Progenitor cell of endocrine pancreas (in vitro differentiated cells): ENCODE measurements around the gene GGACT. TPM values are rescaled to one million over a fixed set of nuclear protein-coding genes. Genes with fewer than 3 reads are reported as not detected.

Source experiments
- DNase-seq: peaks from one replicate; pipeline ENCODE4 v3.0.0; 2021; ENCODE audit warnings: low spot score; ENCODE audit not compliant: unreplicated experiment
- H3K27ac Mint-ChIP-seq: 2 replicates; pipeline ENCODE4 v1.8.0; 2021; ENCODE audit warnings: mild to moderate bottlenecking, moderate library complexity, mixed read lengths
- H3K27me3 Mint-ChIP-seq: 2 replicates; pipeline ENCODE4 v1.8.0; 2021; ENCODE audit warnings: mixed read lengths
- H3K36me3 Mint-ChIP-seq: 2 replicates; pipeline ENCODE4 v1.8.0; 2022; ENCODE audit warnings: mixed read lengths; ENCODE audit not compliant: insufficient read depth
- H3K4me1 Mint-ChIP-seq: 2 replicates; pipeline ENCODE4 v1.8.0; 2021; ENCODE audit warnings: low read depth, mixed read lengths
- H3K4me3 Mint-ChIP-seq: 2 replicates; pipeline ENCODE4 v1.8.0; 2021; ENCODE audit warnings: low read depth, mild to moderate bottlenecking, moderate library complexity, mixed read lengths
- H3K9me3 Mint-ChIP-seq: 2 replicates; pipeline ENCODE4 v1.8.0; 2021; ENCODE audit warnings: low read depth, mixed read lengths
- CTCF ChIP-seq: fragments of 200-600 bp; sonication (generic); IDR thresholded peaks from one replicate; pipeline ENCODE4 v1.5.0; 2021; ENCODE audit warnings: antibody characterized with exemption, mild to moderate bottlenecking; ENCODE audit not compliant: unreplicated experiment
- total RNA-seq: library from RNA; stranded (reverse); gene quantifications from 2 replicates; pipeline ENCODE4 v1.2.1, GENCODE V29; 2021

GGACT gene
- total RNA-seq, 1 donor from 2014 or later, result 3.7 TPM

GRCh38 chr13:100634696-100635095 is 46.1 kb upstream of the GGACT start:
- Mint-ChIP-seq H3K27ac (no peak overlapping the region), H3K4me1 (no peaks in the 10 kb centered on the region), H3K4me3 (no peak overlapping the region), H3K9me3 (no peaks in the 10 kb centered on the region), H3K36me3 (peaks cover 16% of the 10 kb centered on the region), H3K27me3 (no peaks in the 10 kb centered on the region)
- no peak for TF ChIP-seq CTCF
- no peak for DNase-seq

- no peaks in the 10 kb centered on the region for H3K27me3 Mint-ChIP-seq
- no peak overlapping the region for H3K27ac Mint-ChIP-seq
- H3K36me3 Mint-ChIP-seq, result peaks cover 23% of the 10 kb centered on the region
- no peak overlapping the region for H3K4me3 Mint-ChIP-seq
- no peak for DNase-seq
- H3K4me1 Mint-ChIP-seq, result no peaks in the 10 kb centered on the region
- TF ChIP-seq CTCF, result no peak
- H3K9me3 Mint-ChIP-seq, result no peaks in the 10 kb centered on the region
Measured at GRCh38 chr13:100633461-100633860, 44.9 kb upstream of the GGACT start.

GRCh38 chr13:100630555-100630954 is 42.0 kb upstream of the GGACT start:
- Mint-ChIP-seq H3K27ac (peak overlapping the region; percentile 4), H3K4me3 (no peak overlapping the region), H3K4me1 (no peaks in the 10 kb centered on the region), H3K9me3 (no peaks in the 10 kb centered on the region), H3K27me3 (no peaks in the 10 kb centered on the region), H3K36me3 (peaks cover 29% of the 10 kb centered on the region)
- no peak for TF ChIP-seq CTCF
- no peak for DNase-seq

- TF ChIP-seq CTCF, result no peak
- H3K9me3 Mint-ChIP-seq, result peaks cover 2% of the 10 kb centered on the region
- H3K27ac Mint-ChIP-seq, result no peak overlapping the region
- DNase-seq, result no peak
- H3K4me3 Mint-ChIP-seq, result no peak overlapping the region
- H3K36me3 Mint-ChIP-seq, result peaks cover 44% of the 10 kb centered on the region
- no peaks in the 10 kb centered on the region for H3K27me3 Mint-ChIP-seq
- H3K4me1 Mint-ChIP-seq, result no peaks in the 10 kb centered on the region
Measured at GRCh38 chr13:100627120-100627519, 38.5 kb upstream of the GGACT start.

- no peak overlapping the region for H3K4me3 Mint-ChIP-seq
- H3K9me3 Mint-ChIP-seq, result peaks cover 13% of the 10 kb centered on the region
- no peaks in the 10 kb centered on the region for H3K27me3 Mint-ChIP-seq
- TF ChIP-seq CTCF, result no peak
- no peak for DNase-seq
- H3K27ac Mint-ChIP-seq, result no peak overlapping the region
- H3K4me1 Mint-ChIP-seq, result no peaks in the 10 kb centered on the region
- H3K36me3 Mint-ChIP-seq, result peaks cover 58% of the 10 kb centered on the region
Measured at GRCh38 chr13:100625447-100625846, 36.9 kb upstream of the GGACT start.
